H1 (cell line): ENCODE results near the gene MYH11. TPM values are rescaled to one million over a fixed set of nuclear protein-coding genes. Genes with fewer than 3 reads are reported as not detected.

Experiments used
- CTCF ChIA-PET: fragments of 300-600 bp; sonication (Branson Sonifier 250); formaldehyde crosslinking; loops from one replicate; lab custom pipeline; 2021; ENCODE audit not compliant: partially characterized antibody; lab: Charles Lee
- POLR2A ChIA-PET: fragments of 300-600 bp; sonication (Branson Sonifier 250); formaldehyde crosslinking; loops from one replicate; lab custom pipeline; 2021; ENCODE audit warnings: inconsistent platforms; ENCODE audit not compliant: partially characterized antibody; lab: Charles Lee
- DNase-seq, 2 experiments: peaks; one replicate each; pipeline versions ENCODE4 v3.0.0 to v3.0.0-alpha.2; 2010 to 2022; ENCODE audit warnings: low spot score in 2 of 2, low read depth in 1 of 2, mixed read lengths in 1 of 2
- FAIRE-seq: peaks from 2 replicates; lab custom pipeline; 2011; peaks lifted over from hg19 to GRCh38; lab: Jason Lieb, UNC
- H2AFZ ChIP-seq: 2 replicates; pipeline ENCODE4 v1.8.1; 2012; ENCODE audit warnings: low read length, inconsistent platforms
- H2AK5ac ChIP-seq: 2 replicates; pipeline ENCODE4 v1.6.1; 2013; ENCODE audit warnings: low read depth, low read length
- H2BK120ac ChIP-seq: replicated peaks from 2 replicates; pipeline ENCODE3; 2013; ENCODE audit warnings: low read depth, low read length, inconsistent platforms
- H2BK12ac ChIP-seq: 2 replicates; pipeline ENCODE4 v1.6.1; 2013; ENCODE audit warnings: low read depth, low read length
- H2BK15ac ChIP-seq: 2 replicates; pipeline ENCODE4 v1.6.1; 2013; ENCODE audit warnings: low read length
- H2BK20ac ChIP-seq: 2 replicates; pipeline ENCODE4 v1.6.1; 2013; ENCODE audit warnings: low read length
- H2BK5ac ChIP-seq: 2 replicates; pipeline ENCODE4 v1.6.1; 2013; ENCODE audit warnings: low read depth, low read length
- H3K14ac ChIP-seq: 2 replicates; pipeline ENCODE4 v1.6.1; 2013; ENCODE audit warnings: inconsistent platforms; ENCODE audit not compliant: insufficient read length
- H3K18ac ChIP-seq: 2 replicates; pipeline ENCODE4 v1.6.1; 2013; ENCODE audit warnings: low read length; ENCODE audit errors: extremely low read depth
- H3K23ac ChIP-seq: 2 replicates; pipeline ENCODE4 v1.6.1; 2013; ENCODE audit warnings: inconsistent platforms; ENCODE audit not compliant: insufficient read length
- H3K23me2 ChIP-seq: 2 replicates; pipeline ENCODE4 v1.6.1; 2013; ENCODE audit warnings: low read depth, low read length
- H3K27ac ChIP-seq: 2 replicates; pipeline ENCODE4 v1.6.1; 2011; ENCODE audit warnings: low read depth, low read length, inconsistent platforms
- H3K27me3 ChIP-seq, 4 experiments: replicated peaks in 1 of 4; 1 replicate in 1 of 4; 2 replicates in 3 of 4; pipeline versions ENCODE4 v1.6.1 to v1.8.1; 2011 to 2013; ENCODE audit warnings: low read length in 3 of 4, mild to moderate bottlenecking in 3 of 4, inconsistent platforms in 2 of 4, mixed read lengths in 2 of 4, moderate library complexity in 1 of 4; ENCODE audit not compliant: control insufficient read depth in 3 of 4, insufficient read depth in 3 of 4; ENCODE audit errors: extremely low read depth in 1 of 4
- H3K36me3 ChIP-seq, 4 experiments: 2 replicates each; pipeline versions ENCODE4 v1.6.1 to v1.8.1; 2011 to 2013; ENCODE audit warnings: mild to moderate bottlenecking in 4 of 4, low read length in 3 of 4, moderate library complexity in 2 of 4, control low read depth in 1 of 4, inconsistent platforms in 1 of 4; ENCODE audit not compliant: insufficient read depth in 4 of 4, control insufficient read depth in 2 of 4
- H3K4ac ChIP-seq: replicated peaks from 2 replicates; pipeline ENCODE3; 2013; ENCODE audit warnings: low read length, low read depth, mixed read lengths, inconsistent platforms; ENCODE audit not compliant: insufficient read length
- H3K4me1 ChIP-seq, 4 experiments: replicated peaks in 1 of 4; 1 replicate in 1 of 4; 2 replicates in 3 of 4; pipeline versions ENCODE4 v1.6.1 to v1.8.1; 2011 to 2013; ENCODE audit warnings: low read length in 3 of 4, inconsistent platforms in 2 of 4, mixed read lengths in 1 of 4; ENCODE audit not compliant: insufficient read depth in 4 of 4, control insufficient read depth in 3 of 4
- H3K4me2 ChIP-seq, 2 experiments: 2 replicates each; pipeline versions ENCODE4 v1.6.1 to v1.8.1; 2011 to 2013; ENCODE audit warnings: low read depth in 2 of 2, low read length in 2 of 2, control low read depth in 1 of 2, inconsistent platforms in 1 of 2, mild to moderate bottlenecking in 1 of 2; ENCODE audit not compliant: insufficient read depth in 1 of 2
- H3K4me3 ChIP-seq, 4 experiments: fragments of 200-600, 300-600 bp in 1 of 4; sonication (generic), shearing (Covaris generic), sonication (Bioruptor Twin) in 1 of 4; 2 replicates each; pipeline versions ENCODE4 v1.5.1 to v1.8.1; 2011 to 2016; ENCODE audit warnings: low read length in 4 of 4, low read depth in 3 of 4, control low read depth in 2 of 4, inconsistent platforms in 2 of 4, mild to moderate bottlenecking in 2 of 4, mixed read lengths in 1 of 4, moderate library complexity in 1 of 4; ENCODE audit not compliant: insufficient read depth in 2 of 4; ENCODE audit errors: extremely low read depth in 1 of 4
- H3K56ac ChIP-seq: replicated peaks from 2 replicates; pipeline ENCODE3; 2013; ENCODE audit warnings: low read depth, mild to moderate bottlenecking, mixed read lengths, low read length, inconsistent platforms; ENCODE audit not compliant: insufficient read length
- H3K79me1 ChIP-seq: 2 replicates; pipeline ENCODE4 v1.6.1; 2013; ENCODE audit warnings: low read depth, low read length, control low read depth
- H3K79me2 ChIP-seq, 2 experiments: 2 replicates each; pipeline versions ENCODE4 v1.6.1 to v1.8.1; 2012 to 2013; ENCODE audit warnings: low read length in 2 of 2, mild to moderate bottlenecking in 2 of 2, inconsistent platforms in 1 of 2; ENCODE audit not compliant: insufficient read depth in 2 of 2, control insufficient read depth in 1 of 2
- H3K9ac ChIP-seq, 4 experiments: replicated peaks in 1 of 4; 1 replicate in 1 of 4; 2 replicates in 3 of 4; pipeline versions ENCODE4 v1.6.1 to v1.8.1; 2011 to 2013; ENCODE audit warnings: low read depth in 3 of 4, low read length in 3 of 4, control low read depth in 2 of 4, mild to moderate bottlenecking in 2 of 4, moderate library complexity in 2 of 4, inconsistent platforms in 1 of 4; ENCODE audit errors: extremely low read depth in 1 of 4
- H3K9me3 ChIP-seq, 2 experiments: 2 replicates each; pipeline versions ENCODE4 v1.6.1 to v1.8.1; 2012 to 2013; ENCODE audit warnings: mild to moderate bottlenecking in 2 of 2, moderate library complexity in 2 of 2, control low read depth in 1 of 2, inconsistent platforms in 1 of 2, low read depth in 1 of 2, low read length in 1 of 2, mixed read lengths in 1 of 2; ENCODE audit not compliant: insufficient read depth in 2 of 2
- H4K20me1 ChIP-seq, 2 experiments: replicated peaks in 1 of 2; 2 replicates each; pipeline versions ENCODE3 to v1.8.1; 2011 to 2013; ENCODE audit warnings: inconsistent platforms in 2 of 2, low read length in 2 of 2, mild to moderate bottlenecking in 1 of 2; ENCODE audit not compliant: insufficient read depth in 2 of 2, control insufficient read depth in 1 of 2
- H4K5ac ChIP-seq: 2 replicates; pipeline ENCODE4 v1.6.1; 2013; ENCODE audit warnings: low read length, low read depth, mixed read lengths, inconsistent platforms; ENCODE audit not compliant: insufficient read length
- H4K8ac ChIP-seq: 2 replicates; pipeline ENCODE4 v1.8.0; 2013; ENCODE audit warnings: mild to moderate bottlenecking, moderate library complexity, low read length, inconsistent platforms; ENCODE audit not compliant: insufficient read depth; ENCODE audit errors: extremely low read depth
- H4K91ac ChIP-seq: replicated peaks from 2 replicates; pipeline ENCODE3; 2013; ENCODE audit warnings: low read length, mixed read lengths, inconsistent platforms; ENCODE audit not compliant: insufficient read length
- BRCA1 ChIP-seq: IDR thresholded peaks from 2 replicates; pipeline ENCODE4 v1.6.1; 2012; ENCODE audit warnings: low read depth, low read length, improper control_type of control experiment
- CHD2 ChIP-seq: IDR thresholded peaks from 2 replicates; pipeline ENCODE4 v1.6.1; 2012; ENCODE audit warnings: low read length, improper control_type of control experiment
- E2F6 ChIP-seq: IDR thresholded peaks from 2 replicates; pipeline ENCODE4 v1.6.1; 2012; ENCODE audit warnings: inconsistent platforms
- EGR1 ChIP-seq: IDR thresholded peaks from 2 replicates; pipeline ENCODE4 v1.6.1; 2011; ENCODE audit warnings: low read depth, low read length, borderline replicate concordance
- JUN ChIP-seq: IDR thresholded peaks from 2 replicates; pipeline ENCODE4 v1.6.1; 2011; ENCODE audit warnings: low read depth, mild to moderate bottlenecking, improper control_type of control experiment, low read length
- KDM5A ChIP-seq: fragments of 200-600 bp; IDR thresholded peaks from 2 replicates; pipeline ENCODE4 v1.7.1; 2012; ENCODE audit warnings: mild to moderate bottlenecking, low read length, inconsistent platforms, mixed read lengths
- MAX ChIP-seq: IDR thresholded peaks from 2 replicates; pipeline ENCODE4 v1.6.1; 2012; ENCODE audit warnings: inconsistent platforms
- NANOG ChIP-seq: IDR thresholded peaks from 2 replicates; pipeline ENCODE4 v1.6.1; 2011; ENCODE audit warnings: low read length, low read depth, mild to moderate bottlenecking, inconsistent platforms; ENCODE audit not compliant: insufficient read depth, poor library complexity, severe bottlenecking
- SAP30 ChIP-seq: fragments of 300-600 bp; sonication (generic); IDR thresholded peaks from 2 replicates; pipeline ENCODE4 v1.7.1; 2012; ENCODE audit warnings: low read length, moderate library complexity, mild to moderate bottlenecking, inconsistent platforms; ENCODE audit not compliant: insufficient read depth, insufficient replicate concordance
- WGBS, 2 experiments: shearing (Covaris generic) in 1 of 2; methylation state at CpG; one replicate each; pipeline versions ENCODE4 v1.1.6 to v1.1.7; 2013 to 2015; ENCODE audit warnings: low lambda C conversion rate in 2 of 2, mixed read lengths in 2 of 2, inconsistent platforms in 1 of 2, low coverage in 1 of 2, missing lambda C conversion rate in 1 of 2; ENCODE audit not compliant: insufficient replicate concordance in 2 of 2, insufficient coverage in 1 of 2, insufficient read length in 1 of 2; ENCODE audit errors: extremely low coverage in 1 of 2, missing lambda C conversion rate in 1 of 2; 5-methylcytosine and 5-hydroxymethylcytosine counted together
- polyA plus RNA-seq, 7 experiments: library from polyadenylated mRNA; depleted of rRNA in 3 of 7; stranded (reverse) in 5 of 7; unstranded in 2 of 7; fragments of >200 nt in 5 of 7; fragments of 200-250 nt in 2 of 7; gene quantifications; 1 replicate in 5 of 7; 2 replicates in 1 of 7; 4 replicates in 1 of 7; pipeline versions ENCODE4 v1.2.1 to v1.2.3, GENCODE V29; 2011 to 2013; ENCODE audit warnings: missing spikeins in 2 of 7, mixed read lengths in 2 of 7
- total RNA-seq: library from RNA; stranded (reverse); fragmentation: NEBNext Ultra II Directional; extraction: Animal tissue kit (Norgen Biotek cat#: 25700); gene quantifications from 2 replicates; pipeline ENCODE4 v1.2.1, GENCODE V29; 2021
- TF ChIP-seq, protein P1 (sequence below), 3 experiments: IDR thresholded peaks; 1 replicate in 2 of 3; 2 replicates in 1 of 3; pipeline versions ENCODE4 v1.5.1 to v1.6.1; 2011; ENCODE audit warnings: low read length in 3 of 3, mild to moderate bottlenecking in 3 of 3, inconsistent platforms in 2 of 3, low read depth in 1 of 3, moderate library complexity in 1 of 3; ENCODE audit not compliant: insufficient read depth in 1 of 3; ENCODE audit errors: control extremely low read depth in 1 of 3

MYH11 gene
- total and polyA plus RNA-seq, 2 of the 8 experiments (the other 6 are each of a cell fraction or from before 2014, with no cell fraction given): 0.11 to 0.78 TPM

- 93% methylated on average over 7 of the region's 7 CpGs; no CpG with 5 or more reads in 1 of the 2 experiments for WGBS, 2 experiments
- peaks cover 0 to 4% (median 0%) of the 10 kb centered on the region in 4 experiments; a peak in 1 of 8 replicates for H3K36me3 ChIP-seq
- TF ChIP-seq CHD2: no peak
- no peak for TF ChIP-seq E2F6
- TF ChIP-seq, protein P1, sequence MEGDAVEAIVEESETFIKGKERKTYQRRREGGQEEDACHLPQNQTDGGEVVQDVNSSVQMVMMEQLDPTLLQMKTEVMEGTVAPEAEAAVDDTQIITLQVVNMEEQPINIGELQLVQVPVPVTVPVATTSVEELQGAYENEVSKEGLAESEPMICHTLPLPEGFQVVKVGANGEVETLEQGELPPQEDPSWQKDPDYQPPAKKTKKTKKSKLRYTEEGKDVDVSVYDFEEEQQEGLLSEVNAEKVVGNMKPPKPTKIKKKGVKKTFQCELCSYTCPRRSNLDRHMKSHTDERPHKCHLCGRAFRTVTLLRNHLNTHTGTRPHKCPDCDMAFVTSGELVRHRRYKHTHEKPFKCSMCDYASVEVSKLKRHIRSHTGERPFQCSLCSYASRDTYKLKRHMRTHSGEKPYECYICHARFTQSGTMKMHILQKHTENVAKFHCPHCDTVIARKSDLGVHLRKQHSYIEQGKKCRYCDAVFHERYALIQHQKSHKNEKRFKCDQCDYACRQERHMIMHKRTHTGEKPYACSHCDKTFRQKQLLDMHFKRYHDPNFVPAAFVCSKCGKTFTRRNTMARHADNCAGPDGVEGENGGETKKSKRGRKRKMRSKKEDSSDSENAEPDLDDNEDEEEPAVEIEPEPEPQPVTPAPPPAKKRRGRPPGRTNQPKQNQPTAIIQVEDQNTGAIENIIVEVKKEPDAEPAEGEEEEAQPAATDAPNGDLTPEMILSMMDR (IDR thresholded peaks at IDR 0.05; ENCODE audit: control extremely low read depth in 1 of 3, insufficient read depth in 1 of 3, low read depth in 1 of 3, low read length in 3 of 3): no peak
- no peak for TF ChIP-seq NANOG
- TF ChIP-seq KDM5A: no peak
- TF ChIP-seq SAP30: no peak
- TF ChIP-seq MAX: no peak
- no peak for TF ChIP-seq JUN
- no peak for TF ChIP-seq BRCA1
- TF ChIP-seq EGR1: no peak
Measured at GRCh38 chr16:15708997-15709396, 147.8 kb downstream of the MYH11 start.

More at GRCh38 chr16:15708997-15709396, 147.8 kb downstream of the MYH11 start:
- DNase-seq (no peak), FAIRE-seq (no peak)
- H4K5ac ChIP-seq: no peak overlapping the region
- H2BK20ac ChIP-seq: no peak overlapping the region
- no peak overlapping the region for H2AK5ac ChIP-seq
- H3K23me2 ChIP-seq: no peaks in the 10 kb centered on the region
- H2BK12ac ChIP-seq: no peak overlapping the region
- no peak overlapping the region for H2BK120ac ChIP-seq
- no peak overlapping the region for H3K4ac ChIP-seq
- peaks cover 0 to 2% of the 10 kb centered on the region in 2 experiments for H4K20me1 ChIP-seq
- ChIA-PET POLR2A (no interaction called here), CTCF (interaction anchor here (1.3 kb wide), 1 partner anchor 27 kb away, joined by 4 read pairs; no protein-coding TSS in a partner anchor)
- no peak overlapping the region for H3K56ac ChIP-seq
- H3K4me1 ChIP-seq: no peaks in the 10 kb centered on the region; a peak in 1 of 7 replicates
- H4K8ac ChIP-seq: no peak overlapping the region
- H3K14ac ChIP-seq: no peak overlapping the region
- no peak overlapping the region for H4K91ac ChIP-seq
- no peak overlapping the region for H2AFZ ChIP-seq
- no peak overlapping the region for H3K27ac ChIP-seq
- no peak overlapping the region for H2BK15ac ChIP-seq
- no peak overlapping the region for H3K18ac ChIP-seq
- H2BK5ac ChIP-seq: no peak overlapping the region
- H3K4me3 ChIP-seq: no peak overlapping the region
- H3K9me3 ChIP-seq: no peaks in the 10 kb centered on the region
- H3K79me2 ChIP-seq: no peaks in the 10 kb centered on the region
- H3K79me1 ChIP-seq: no peaks in the 10 kb centered on the region
- no peaks in the 10 kb centered on the region for H3K27me3 ChIP-seq
- no peak overlapping the region for H3K9ac ChIP-seq
- H3K4me2 ChIP-seq: no peak overlapping the region
- H3K23ac ChIP-seq: no peak overlapping the region
